PFSK-1 (cell line): ENCODE results near the gene PEX6.

Experiments
- FOXP2 ChIP-seq: optimal IDR thresholded peaks from 2 replicates; pipeline ENCODE3; 2011; ENCODE audit warnings: borderline replicate concordance, control low read depth, inconsistent platforms; ENCODE audit not compliant: insufficient read depth; ENCODE audit errors: extremely low read length, extremely low read depth
- POLR2AphosphoS5 ChIP-seq: IDR thresholded peaks from 2 replicates; pipeline ENCODE4 v1.6.1; 2012; ENCODE audit warnings: low read depth, mild to moderate bottlenecking, control low read depth, low read length, moderate library complexity
- SIN3A ChIP-seq: IDR thresholded peaks from 2 replicates; pipeline ENCODE4 v1.6.1; 2012; ENCODE audit warnings: mild to moderate bottlenecking, low read length, moderate library complexity, borderline replicate concordance; ENCODE audit not compliant: insufficient read depth
- TAF1 ChIP-seq: IDR thresholded peaks from 2 replicates; pipeline ENCODE4 v1.6.1; 2012; ENCODE audit warnings: low read length, control low read depth, borderline replicate concordance; ENCODE audit not compliant: insufficient read depth
- TF ChIP-seq, protein P1 (sequence below), 2 experiments: IDR thresholded peaks; 2 replicates each; pipeline versions ENCODE4 v1.6.1 to v1.8.0; 2011 to 2012; ENCODE audit warnings: low read depth in 2 of 2, low read length in 2 of 2, control low read depth in 1 of 2, inconsistent platforms in 1 of 2, mild to moderate bottlenecking in 1 of 2, moderate library complexity in 1 of 2; ENCODE audit not compliant: insufficient read depth in 1 of 2

PEX6 gene

DNA sequence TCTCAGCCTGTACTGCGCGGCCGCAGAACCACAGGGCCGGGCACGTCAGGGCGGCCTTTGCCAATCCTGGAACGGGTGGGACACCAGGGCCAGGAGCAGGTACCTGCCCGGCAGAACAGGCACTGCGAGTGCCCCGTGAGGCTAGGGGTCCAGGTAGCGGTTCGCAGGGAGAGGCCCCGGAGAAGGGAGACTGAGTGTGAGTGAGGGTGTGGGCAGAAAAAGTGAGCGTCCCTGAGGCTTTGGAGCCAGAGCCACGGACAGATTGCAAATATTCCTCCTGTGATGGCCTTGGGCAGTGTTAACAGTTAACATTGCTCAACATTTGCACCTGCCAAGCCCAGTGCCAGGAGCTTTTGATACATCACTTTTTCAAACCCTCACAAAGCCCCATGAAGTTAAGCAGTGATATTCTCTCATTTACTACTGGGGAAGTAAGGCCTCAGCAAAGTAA is 17.9 kb downstream of the PEX6 start:
- no peak for TF ChIP-seq FOXP2
- TF ChIP-seq, protein P1, sequence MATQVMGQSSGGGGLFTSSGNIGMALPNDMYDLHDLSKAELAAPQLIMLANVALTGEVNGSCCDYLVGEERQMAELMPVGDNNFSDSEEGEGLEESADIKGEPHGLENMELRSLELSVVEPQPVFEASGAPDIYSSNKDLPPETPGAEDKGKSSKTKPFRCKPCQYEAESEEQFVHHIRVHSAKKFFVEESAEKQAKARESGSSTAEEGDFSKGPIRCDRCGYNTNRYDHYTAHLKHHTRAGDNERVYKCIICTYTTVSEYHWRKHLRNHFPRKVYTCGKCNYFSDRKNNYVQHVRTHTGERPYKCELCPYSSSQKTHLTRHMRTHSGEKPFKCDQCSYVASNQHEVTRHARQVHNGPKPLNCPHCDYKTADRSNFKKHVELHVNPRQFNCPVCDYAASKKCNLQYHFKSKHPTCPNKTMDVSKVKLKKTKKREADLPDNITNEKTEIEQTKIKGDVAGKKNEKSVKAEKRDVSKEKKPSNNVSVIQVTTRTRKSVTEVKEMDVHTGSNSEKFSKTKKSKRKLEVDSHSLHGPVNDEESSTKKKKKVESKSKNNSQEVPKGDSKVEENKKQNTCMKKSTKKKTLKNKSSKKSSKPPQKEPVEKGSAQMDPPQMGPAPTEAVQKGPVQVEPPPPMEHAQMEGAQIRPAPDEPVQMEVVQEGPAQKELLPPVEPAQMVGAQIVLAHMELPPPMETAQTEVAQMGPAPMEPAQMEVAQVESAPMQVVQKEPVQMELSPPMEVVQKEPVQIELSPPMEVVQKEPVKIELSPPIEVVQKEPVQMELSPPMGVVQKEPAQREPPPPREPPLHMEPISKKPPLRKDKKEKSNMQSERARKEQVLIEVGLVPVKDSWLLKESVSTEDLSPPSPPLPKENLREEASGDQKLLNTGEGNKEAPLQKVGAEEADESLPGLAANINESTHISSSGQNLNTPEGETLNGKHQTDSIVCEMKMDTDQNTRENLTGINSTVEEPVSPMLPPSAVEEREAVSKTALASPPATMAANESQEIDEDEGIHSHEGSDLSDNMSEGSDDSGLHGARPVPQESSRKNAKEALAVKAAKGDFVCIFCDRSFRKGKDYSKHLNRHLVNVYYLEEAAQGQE (IDR thresholded peaks at IDR 0.05; ENCODE audit: insufficient read depth in 1 of 2, low read depth in 2 of 2, low read length in 2 of 2), result no peak
- no peak for TF ChIP-seq SIN3A
- TF ChIP-seq TAF1, result no peak
- no peak for TF ChIP-seq POLR2AphosphoS5

- TF ChIP-seq, protein P1 (IDR thresholded peaks at IDR 0.05; ENCODE audit: insufficient read depth in 1 of 2, low read depth in 2 of 2, low read length in 2 of 2), result no peak
- TF ChIP-seq POLR2AphosphoS5 (no peak), SIN3A (no peak), TAF1 (no peak), FOXP2 (no peak)
Measured at GRCh38 chr6:42960243-42961019, 18.6 kb downstream of the PEX6 start, which contains the start of gene GNMT. GNMT (plus strand) TSS chr6:42960754; CDS start chr6:42960768, 14 bp downstream.

DNA sequence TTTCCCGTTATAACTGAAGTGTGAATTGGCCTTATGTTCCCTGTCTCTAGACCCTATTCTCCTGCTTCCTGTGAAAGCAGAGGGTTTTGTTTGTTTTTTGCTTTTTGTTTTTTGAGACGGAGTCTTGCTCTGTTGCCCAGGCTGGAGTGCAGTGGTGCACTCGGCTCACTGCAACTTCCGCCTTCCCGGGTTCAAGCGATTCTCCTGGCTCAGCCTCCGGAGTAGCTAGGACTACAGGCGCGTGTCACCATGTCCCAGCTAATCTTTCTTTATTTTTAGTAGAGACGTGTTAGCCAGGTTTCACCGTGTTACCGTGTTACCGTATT is 19.1 kb downstream of the PEX6 start:
- TF ChIP-seq, protein P1 (IDR thresholded peaks at IDR 0.05; ENCODE audit: insufficient read depth in 1 of 2, low read depth in 2 of 2, low read length in 2 of 2), result no peak
- no peak for TF ChIP-seq TAF1
- TF ChIP-seq FOXP2, result no peak
- no peak for TF ChIP-seq SIN3A
- no peak for TF ChIP-seq POLR2AphosphoS5

DNA sequence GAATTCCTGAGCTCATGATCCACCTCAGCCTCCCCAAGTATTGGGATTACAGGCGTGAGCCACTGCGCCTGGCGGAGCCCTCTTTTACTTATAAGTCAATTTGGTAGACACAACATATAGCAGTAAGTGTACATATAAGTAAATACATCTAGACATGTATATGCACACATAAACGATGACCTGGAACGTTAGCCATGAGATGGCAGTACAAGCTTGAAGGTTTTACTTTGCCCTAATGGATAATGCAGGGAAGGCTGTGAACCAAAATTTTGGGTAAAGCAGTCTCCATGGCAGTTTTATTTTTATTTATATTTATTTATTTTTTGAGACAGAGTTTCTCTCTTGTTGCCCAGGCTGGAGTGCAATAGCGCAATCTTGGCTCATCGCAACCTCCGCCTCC is 20.9 kb downstream of the PEX6 start:
- TF ChIP-seq POLR2AphosphoS5, result no peak
- TF ChIP-seq TAF1, result no peak
- no peak for TF ChIP-seq SIN3A
- TF ChIP-seq, protein P1 (IDR thresholded peaks at IDR 0.05; ENCODE audit: insufficient read depth in 1 of 2, low read depth in 2 of 2, low read length in 2 of 2), result no peak
- TF ChIP-seq FOXP2, result no peak
